Measurements from ENCODE around the gene ATAD3C.
"Not testable (repeated sequence)": the region's sequence is repeated elsewhere in the genome, so short reads cannot be mapped to it uniquely, and the experiment has no call there.

DNA sequence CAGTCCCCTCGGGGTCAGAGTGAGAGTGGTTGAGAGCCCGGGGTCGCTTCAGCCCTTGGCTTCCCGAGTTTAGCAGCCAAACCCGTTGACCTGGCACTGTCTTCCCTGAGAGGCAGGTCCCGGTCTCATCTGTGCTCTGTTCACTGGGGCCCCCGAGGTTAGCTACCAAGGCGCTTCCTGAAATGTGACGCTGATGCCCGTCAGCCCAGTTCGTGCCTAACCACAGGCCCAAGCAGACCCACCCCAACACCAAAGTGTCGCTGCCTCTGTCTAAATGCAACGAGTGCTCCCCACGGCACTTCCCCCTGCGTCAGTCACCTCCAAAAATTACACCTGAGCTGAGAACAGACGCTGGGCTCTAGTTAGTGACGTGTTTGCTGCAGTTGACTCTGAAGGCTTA is 26.5 kb downstream of the ATAD3C start:
- TF ChIP-seq, protein P1, sequence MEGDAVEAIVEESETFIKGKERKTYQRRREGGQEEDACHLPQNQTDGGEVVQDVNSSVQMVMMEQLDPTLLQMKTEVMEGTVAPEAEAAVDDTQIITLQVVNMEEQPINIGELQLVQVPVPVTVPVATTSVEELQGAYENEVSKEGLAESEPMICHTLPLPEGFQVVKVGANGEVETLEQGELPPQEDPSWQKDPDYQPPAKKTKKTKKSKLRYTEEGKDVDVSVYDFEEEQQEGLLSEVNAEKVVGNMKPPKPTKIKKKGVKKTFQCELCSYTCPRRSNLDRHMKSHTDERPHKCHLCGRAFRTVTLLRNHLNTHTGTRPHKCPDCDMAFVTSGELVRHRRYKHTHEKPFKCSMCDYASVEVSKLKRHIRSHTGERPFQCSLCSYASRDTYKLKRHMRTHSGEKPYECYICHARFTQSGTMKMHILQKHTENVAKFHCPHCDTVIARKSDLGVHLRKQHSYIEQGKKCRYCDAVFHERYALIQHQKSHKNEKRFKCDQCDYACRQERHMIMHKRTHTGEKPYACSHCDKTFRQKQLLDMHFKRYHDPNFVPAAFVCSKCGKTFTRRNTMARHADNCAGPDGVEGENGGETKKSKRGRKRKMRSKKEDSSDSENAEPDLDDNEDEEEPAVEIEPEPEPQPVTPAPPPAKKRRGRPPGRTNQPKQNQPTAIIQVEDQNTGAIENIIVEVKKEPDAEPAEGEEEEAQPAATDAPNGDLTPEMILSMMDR (IDR thresholded peaks at IDR 0.05): not testable (repeated sequence)
- TF ChIP-seq POLR2A, EP300 (IDR thresholded peaks at IDR 0.05): not testable (repeated sequence)
